NCI-H1092 (cell line): ENCODE results near the gene EFNA2.

Experiments
- DNase-seq: peaks from one replicate; lab custom pipeline; 2025; lab: John Stamatoyannopoulos, UW

EFNA2 gene

DNA sequence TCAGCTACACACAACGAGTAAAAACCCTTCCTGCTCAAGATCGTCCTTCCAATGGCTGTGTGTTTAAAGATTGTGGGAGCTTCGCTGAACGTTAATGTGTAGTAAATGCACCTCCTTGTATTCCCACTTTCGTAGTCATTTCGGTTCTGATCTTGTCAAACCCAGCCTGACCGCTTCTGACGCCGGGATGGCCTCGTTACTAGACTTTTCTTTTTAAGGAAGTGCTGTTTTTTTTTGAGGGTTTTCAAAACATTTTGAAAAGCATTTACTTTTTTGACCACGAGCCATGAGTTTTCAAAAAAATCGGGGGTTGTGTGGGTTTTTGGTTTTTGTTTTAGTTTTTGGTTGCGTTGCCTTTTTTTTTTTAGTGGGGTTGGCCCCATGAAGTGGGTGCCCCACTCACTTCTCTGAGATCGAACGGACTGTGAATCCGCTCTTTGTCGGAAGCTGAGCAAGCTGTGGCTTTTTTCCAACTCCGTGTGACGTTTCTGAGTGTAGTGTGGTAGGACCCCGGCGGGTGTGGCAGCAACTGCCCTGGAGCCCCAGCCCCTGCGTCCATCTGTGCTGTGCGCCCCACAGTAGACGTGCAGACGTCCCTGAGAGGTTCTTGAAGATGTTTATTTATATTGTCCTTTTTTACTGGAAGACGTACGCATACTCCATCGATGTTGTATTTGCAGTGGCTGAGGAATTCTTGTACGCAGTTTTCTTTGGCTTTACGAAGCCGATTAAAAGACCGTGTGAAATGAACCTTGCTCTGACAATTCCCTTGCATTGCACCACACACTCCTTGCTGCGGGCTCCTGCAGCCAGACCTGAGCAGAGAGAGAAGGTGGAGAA, 13.0 kb upstream of the EFNA2 start:
- no peak for DNase-seq

DNA sequence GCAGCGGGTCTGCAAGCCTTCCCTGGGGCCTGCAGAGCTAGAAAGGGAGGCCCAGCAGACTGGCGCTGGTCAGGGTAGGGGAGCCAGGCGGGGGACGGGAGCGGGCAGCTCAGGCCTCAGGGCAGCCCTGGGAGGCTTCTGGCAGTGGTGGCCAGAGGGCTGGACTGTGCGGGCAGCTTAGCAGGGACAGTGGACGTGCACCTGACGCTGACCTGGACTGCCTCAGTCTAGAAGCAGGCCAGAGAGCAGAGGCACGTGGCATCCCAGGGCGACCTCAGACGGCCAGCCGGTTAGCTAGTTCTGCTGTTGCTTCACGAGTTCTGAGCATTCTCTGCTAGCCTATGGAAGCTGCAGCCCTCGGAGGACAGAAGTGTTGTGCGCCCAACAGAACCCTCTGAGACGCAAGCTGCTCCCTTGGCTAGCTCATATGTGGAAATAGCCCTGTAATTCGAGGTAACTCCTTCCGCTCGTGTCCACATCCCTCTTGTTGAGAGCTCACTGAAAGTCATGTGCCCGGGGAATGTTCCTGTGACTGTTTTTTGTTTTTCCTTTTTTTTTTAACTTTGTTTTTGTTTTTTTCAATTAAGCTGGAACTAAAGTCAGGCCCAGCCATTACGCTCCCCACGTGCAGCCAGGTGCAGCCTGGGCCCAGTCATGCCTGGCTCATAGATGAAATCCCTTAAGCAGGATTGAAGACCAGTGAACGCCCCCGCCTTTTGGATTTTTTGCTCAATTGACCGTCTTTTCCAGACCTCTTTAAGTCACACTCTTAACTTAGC, 12.2 kb upstream of the EFNA2 start:
- no peak for DNase-seq

- DNase-seq = no peak
These were observed 11.4 kb upstream of the EFNA2 start for GRCh38 chr19:1274081-1274851.

DNA sequence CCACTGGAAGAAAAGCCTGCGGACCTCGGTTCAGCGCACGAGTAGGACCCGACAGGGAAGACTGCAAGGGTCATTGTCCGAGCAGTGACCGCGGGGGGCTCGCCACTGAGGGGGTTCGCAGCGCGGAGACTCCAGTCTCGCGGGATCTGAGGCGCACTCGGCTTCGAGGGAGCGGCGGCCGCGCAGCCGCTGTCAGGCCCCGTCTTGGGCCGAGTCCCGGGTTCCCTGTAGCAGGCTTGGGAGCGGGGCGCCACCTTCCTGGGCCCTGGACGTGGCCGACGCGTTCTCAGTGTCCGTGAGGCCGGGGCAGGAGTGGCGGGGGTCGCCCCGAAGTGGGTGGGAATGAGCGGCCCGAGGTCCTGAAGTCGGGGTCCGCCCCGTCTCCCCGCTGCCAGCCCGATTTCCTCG, 10.8 kb upstream of the EFNA2 start:
- no peak for DNase-seq

- DNase-seq = peak; percentile 96
These were observed 10.3 kb upstream of the EFNA2 start, which contains the start of gene FAM174C for GRCh38 chr19:1275260-1275975. FAM174C (plus strand) TSS chr19:1275530; CDS start chr19:1275550, 20 bp downstream.

- no peak for DNase-seq
These were observed 9.6 kb upstream of the EFNA2 start for GRCh38 chr19:1275976-1276627.

GRCh38 chr19:1276628-1277022, 9.0 kb upstream of the EFNA2 start:
- DNase-seq = no peak

DNA sequence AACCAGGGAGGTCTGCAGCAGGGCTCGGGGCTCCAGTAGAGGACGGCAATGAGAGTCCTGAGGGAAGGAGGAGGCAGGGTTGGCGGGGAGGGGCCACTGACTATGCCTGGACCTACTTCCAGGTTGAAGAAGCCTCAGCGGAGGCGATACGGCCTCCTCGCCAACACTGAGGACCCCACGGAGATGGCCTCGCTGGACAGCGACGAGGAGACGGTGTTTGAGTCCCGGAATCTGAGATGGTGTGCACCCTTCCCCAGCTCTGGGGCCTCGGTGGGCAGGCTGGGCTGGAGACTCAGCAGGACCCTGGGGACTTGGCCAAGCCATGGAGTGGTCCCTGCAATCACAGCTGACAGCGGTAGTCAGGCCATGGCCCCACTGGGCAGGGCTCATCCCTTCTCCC, 8.6 kb upstream of the EFNA2 start:
- DNase-seq = no peak

GRCh38 chr19:1278074-1278473, 7.6 kb upstream of the EFNA2 start:
- DNase-seq = no peak

DNA sequence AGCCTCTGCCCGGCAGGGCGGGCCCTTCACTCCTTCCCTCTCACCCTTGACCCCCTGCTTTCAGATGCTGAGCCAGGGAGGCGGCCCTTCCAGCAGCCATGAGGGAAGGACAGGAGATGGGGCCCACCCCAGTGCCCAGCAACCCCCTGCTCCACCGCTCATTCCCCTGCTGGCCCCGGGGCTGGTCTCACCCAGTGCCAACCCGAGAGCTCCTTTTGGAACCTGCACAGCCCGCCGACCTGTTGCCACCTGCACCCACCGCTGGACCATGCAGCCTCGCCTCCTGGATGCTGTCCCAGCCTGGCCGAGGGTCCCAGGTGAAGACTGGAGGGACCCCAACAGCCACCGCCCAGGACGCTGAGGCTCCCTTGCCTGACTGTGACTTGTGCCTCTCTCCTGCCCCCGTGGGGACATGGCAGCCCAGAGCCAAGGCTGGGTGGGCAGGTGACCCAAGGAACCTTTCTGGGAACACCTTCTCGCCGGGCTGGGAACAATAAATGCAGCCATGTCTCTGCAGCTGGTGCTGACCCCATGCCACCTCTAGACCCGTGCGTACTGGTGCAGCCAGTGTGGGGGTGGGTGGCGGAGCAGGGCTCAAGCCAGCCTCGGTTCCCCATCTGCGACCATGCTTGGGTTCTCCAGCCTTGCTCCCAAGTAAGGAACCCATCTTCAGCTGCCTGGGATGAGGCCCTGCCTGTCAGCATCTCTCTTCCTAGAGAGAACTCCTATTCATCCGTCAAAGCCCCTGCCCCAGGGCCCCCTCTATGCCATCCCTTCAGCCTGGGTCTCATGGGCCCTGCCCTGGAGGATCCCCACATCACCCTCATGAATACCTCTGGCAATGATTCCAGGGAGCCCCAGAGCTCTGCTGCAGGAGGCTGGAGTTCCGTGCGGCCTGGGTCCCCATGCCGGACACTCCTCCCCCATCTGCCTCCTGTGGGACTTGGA, 6.7 kb upstream of the EFNA2 start:
- DNase-seq = no peak

GRCh38 chr19:1279782-1280341, 5.8 kb upstream of the EFNA2 start:
- DNase-seq = peak; percentile 54

- DNase-seq = no peak
These were observed 4.8 kb upstream of the EFNA2 start for GRCh38 chr19:1280636-1281568.

- DNase-seq = no peak
These were observed 3.9 kb upstream of the EFNA2 start for GRCh38 chr19:1281569-1282287.

DNA sequence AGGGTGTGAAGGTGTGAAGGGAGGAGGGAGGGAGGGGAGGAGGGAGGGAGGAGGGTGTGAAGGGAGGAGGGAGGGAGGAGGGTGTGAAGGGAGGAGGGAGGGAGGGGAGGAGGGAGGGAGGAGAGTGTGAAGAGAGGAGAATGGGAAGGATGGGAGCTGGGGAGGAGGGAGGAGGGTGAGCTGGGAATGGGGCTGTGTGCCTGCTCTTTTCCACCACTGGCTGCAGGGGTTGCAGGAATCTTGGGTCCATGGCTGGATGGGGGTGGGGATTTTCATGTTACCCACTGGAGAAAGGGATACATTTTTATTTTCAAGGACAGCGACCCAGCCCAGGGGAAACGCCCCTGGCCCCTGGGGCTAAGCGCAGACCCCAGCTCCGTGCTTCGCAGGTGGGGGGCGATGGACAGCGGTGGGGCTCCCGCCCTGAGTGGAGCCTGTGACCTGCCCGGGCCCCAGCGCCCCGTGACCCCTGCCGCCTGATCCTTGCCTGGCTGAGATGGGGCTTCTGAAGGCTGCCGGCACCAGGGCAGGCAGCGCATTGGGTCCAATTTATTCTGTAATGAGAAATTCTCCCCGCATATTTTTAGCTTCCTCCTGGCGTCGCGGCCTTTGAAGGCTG, 3.0 kb upstream of the EFNA2 start:
- no peak for DNase-seq

DNA sequence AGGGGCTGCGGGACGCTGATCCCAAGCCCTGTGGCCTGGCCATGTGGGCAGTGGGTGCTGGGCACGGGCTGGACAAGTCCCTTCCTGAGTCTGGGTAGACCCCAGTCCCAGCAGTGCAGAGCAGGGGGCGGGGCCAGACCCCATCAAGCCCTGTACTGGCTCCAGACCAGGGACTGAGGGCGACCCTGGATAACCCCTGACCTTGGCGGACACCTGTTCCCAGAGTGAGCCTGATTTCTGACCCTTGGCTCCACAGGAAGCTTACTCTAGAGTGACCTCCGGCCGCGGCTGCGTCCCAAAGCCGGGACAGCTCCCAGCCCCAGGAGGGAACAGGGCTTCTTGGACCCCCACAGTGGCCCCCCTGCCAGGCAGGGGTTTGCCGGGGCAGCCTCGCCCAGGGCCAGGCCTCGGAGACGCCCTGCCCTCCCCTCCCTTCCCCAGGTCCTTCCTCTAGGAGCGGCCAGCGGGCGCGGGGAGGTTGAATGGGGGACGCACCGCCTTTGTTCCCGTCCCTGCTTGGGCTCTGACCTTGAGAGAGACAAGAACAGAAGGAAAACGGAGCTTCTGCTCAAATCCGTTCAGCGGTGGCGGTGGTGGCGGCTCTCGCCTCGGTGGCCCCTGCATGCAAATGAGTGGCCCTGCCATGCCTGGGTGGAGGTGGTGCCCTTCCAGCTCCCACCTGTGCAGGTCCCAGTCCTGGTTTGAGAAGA, 2.3 kb upstream of the EFNA2 start:
- DNase-seq = no peak

GRCh38 chr19:1283917-1284292, 1.8 kb upstream of the EFNA2 start:
- no peak for DNase-seq
